GDM1 (cell line): ENCODE measurements around the gene LCE1F.

Experiments
- DNase-seq: peaks from one replicate; lab custom pipeline; 2025; lab: John Stamatoyannopoulos, UW

Gene LCE1F, protein sequence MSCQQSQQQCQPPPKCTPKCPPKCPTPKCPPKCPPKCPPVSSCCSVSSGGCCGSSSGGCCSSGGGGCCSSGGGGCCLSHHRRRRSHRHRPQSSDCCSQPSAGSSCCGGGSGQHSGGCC

DNA sequence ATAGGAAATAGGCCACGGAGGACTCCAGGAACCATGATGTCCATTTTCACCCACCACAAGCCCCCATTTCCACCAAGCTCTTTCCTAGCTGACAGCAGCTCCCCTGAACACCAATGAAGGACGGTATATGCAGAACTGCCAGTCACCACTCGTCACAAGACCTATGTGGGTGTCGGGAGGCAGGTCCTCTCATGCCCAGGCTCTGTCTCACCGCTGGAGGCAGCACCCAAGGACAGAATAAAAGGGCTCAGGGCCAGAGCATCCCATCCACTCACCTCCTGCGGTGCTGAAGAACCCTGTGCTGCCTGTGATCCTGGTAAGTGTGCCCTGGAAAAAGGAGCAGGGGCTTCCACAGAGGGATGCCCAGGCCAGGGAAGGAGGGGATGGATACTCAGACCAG lies at the start of gene LCE1F:
LCE1F (plus strand) TSS at position 266 of the 400 bp plus-strand sequence. CDS start 1,232 bp downstream, outside the sequence.
- DNase-seq = no peak

DNA sequence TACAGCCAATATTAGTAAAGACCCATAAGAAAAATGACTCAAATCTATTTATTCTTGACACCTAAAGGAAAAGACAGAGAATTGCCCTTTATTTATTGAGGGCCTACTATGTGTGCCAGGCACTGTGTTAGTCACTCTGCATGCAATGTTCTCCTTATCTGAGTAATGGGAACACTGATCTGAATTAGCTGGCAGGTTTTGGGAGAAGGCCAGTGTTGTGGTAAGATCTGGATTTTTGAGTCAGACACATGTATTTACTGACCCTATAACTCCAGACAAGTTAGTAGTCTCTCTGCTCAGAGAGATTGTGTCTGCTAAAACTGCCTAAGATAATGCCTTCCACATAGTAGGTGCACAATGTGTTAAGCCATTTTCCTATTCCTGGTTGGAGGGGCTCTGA lies 49.7 kb upstream of the LCE1F start:
- DNase-seq = no peak

DNA sequence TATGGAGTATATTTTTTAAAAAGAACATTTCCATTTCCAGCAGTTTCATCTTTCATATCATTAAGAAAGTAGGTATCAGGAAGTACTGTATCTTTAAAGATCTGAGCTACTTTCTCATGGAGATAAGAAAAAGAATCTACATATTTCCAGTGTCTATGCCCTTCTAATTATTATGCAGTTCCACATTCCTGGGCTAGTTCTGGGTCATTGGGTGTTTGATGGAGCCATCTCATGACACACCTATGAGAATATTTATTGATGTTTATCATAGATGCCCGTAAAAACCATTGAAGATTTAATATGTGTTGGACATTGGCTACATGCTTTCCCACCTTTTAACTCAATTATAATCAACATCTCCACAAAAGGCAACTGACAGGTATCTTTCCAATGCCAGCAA lies 46.0 kb upstream of the LCE1F start:
- no peak for DNase-seq

DNA sequence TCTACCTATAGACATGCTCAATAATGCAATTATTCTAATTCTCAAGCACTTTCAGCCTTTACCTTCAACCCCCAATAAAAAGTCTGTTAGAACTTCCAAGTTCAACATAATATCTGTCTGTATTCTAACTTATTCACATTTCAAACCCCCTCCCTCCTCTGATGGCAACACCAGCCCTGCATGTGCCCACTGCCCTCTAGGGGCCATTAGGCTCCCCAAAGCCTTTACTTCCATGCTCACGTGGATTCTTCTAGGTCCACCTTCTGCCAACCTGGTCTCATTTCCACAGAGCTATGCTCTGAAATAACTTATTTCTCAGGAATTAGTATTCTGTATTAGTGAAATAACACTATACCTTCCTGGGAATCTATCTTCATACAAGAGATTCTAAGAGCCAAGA lies 39.3 kb upstream of the LCE1F start:
- no peak for DNase-seq

DNA sequence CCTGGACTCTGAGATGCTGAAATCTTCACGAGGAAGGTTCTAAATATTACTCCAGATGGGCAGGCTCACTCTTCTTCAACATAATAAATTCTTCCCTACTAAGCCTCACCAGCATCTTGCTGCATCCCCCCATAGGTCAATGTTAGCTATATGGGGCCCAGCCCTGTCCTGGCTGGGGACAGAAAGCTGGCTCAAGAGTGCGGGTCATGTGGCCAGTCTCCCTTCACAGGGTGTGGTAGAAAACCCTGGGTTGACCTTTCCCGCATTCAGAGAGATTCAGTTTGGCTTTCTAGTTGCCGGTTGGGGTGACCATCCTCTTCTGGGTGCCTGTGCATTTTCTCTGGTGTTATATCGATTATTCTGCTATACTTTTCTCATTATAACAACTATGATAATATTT lies 36.9 kb upstream of the LCE1F start:
- DNase-seq = no peak

DNA sequence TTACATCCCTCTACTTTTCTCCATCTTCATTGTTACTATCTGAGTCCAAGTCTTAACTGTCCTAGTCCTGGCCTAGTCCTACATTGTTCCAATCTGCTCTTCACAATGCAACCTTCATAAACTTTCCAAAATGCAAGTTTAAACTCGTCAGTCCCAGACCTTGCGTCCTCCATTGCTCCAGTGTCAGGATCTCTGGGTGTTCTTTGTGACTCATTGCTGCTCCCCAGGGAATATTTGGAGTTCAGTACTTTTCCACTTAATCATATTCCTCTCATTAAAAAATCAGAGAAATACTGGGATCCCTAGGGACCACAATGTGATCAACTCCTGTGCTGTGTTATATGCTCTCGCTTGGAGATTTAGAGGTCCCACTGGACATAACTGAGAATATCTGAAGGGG lies 35.1 kb upstream of the LCE1F start:
- no peak for DNase-seq

DNA sequence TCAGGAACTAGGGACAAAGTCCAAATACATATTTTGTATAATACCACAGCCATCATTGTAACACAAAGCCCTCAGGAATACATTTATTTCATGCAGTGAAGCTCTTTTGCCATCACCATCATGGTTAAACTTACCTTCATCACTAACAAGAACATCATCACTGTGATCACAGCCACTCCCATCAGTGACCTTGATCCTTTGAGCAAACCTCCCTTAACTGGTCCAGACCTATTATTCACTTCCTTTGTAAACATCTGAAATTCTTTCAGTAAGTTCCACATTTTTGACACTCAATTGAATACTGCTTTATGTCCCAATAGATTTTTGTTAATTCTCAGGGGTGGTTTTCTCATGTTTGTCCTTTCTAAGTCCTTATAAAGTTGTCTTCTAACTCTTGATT lies 33.3 kb upstream of the LCE1F start:
- DNase-seq = no peak

DNA sequence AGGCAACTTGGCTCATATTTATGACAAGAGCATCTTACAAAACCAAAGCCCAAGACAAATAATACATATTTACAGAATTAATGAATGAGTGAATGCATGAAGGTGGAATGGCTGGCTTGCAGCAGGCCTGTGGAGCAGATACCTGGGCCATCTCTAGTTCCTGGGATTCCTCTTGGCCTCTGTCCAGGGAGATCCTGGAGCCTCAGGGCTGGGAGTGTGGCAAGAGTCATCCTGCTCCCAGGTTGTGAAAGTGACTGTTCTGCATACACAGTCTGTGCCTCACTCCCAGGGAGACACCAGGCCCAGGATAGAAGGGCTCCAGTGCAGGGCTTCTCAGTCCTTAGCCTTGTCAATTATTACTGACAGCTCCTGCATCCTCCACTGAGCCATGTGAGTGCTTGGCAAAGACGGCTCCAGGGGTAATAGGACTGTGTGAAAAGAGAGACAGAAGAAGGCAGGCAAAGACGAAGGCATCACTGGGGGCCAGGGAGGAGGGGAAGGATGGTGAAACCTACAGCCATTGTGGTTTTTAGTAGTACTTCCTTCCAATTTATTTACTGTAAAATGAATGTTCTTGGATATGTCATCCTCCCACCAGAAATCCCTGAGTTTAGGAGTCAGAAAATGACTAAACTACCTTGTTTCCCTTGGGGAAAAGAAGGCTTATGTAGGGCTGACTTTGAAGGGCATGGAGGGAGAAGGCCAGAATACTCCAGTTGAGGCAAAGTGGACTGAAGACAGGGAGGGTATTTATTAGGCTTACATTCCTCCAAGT lies 31.4 kb upstream of the LCE1F start:
- no peak for DNase-seq

DNA sequence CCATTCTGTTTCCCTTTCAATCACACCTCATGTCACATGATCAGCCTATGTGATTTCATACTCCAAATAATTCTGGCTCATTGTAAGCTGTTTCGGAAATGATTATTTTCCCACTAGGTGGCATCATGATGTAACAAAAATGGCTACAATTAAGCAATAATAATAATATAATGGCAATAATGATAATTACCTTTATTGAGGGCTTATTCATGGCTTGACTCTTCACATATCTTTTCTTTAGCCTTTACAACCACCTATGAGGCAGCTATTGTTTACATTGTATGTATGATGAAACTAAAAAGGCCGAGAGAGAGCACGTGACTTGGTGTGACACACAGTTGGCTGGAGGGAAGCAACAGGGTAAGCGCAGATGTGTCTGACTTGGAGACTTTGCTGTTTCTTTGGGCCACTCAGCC lies 29.6 kb upstream of the LCE1F start:
- no peak for DNase-seq

DNA sequence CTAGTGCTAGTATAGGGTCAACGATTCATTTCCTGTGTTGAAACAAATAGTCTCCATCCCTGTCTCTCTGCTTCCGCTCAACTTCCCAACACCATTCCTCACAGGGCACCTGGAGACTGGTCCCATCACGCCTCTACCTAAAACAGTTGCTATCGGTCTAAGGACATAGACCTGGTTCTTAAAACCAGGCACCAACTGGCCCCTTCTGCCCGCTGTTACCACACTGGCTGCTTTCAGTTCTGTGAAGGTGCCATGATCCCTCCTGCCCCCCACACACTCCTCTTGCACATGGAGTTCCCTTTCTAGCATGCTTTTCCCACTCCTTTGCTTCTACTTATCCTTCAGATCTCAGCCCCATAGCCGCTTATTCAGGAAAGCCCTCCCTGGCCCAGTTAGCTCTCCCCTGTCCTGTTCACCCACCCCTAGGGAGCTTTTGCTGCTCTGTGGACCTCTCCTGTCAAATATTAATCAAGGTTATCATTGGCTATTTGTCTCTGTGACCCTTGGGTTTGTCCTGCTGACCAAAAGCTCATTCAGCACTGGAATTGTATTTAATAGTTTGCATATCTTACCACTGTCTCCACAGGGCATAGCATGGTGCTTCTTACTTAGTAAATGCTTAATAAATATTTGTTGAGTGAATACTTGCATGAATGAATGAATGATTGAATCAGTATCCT lies 29.0 kb upstream of the LCE1F start:
- no peak for DNase-seq

DNA sequence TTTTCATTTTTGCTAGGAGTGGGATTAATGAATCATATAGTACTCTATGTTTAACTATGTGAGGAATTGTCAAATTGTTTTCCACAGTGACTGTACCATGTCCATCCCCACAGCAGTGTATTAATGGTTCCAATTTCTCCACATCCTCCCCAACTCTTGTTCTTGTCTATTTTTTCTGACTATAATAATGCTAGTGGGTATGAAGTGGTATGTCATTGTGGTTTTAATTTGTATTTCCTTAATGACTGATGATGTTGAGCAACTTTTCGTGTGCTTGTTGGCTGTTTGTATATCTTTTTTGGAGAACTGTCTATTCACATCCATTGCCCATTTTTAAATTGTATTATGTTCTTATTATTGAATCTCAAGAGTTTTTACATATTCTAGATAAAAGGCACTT lies 27.1 kb upstream of the LCE1F start:
- no peak for DNase-seq

DNA sequence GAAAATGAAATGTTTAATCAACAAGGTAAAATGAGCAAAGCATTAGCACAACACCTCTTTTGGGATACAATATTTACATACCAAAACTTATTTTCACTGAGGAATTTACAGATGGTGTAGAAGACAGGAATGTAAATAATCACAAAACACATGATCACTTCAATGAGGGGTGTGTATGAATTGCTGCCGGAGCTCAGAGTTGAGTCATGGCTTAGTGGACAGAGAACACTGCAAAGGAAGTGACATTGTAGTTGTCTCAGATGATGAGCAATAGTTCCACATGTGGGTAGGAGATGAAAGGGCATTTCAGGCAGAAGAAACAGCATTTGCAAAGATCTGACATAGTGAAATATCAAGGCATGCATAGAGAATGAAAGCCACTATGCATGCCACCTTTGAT lies 22.7 kb upstream of the LCE1F start:
- DNase-seq = no peak

DNA sequence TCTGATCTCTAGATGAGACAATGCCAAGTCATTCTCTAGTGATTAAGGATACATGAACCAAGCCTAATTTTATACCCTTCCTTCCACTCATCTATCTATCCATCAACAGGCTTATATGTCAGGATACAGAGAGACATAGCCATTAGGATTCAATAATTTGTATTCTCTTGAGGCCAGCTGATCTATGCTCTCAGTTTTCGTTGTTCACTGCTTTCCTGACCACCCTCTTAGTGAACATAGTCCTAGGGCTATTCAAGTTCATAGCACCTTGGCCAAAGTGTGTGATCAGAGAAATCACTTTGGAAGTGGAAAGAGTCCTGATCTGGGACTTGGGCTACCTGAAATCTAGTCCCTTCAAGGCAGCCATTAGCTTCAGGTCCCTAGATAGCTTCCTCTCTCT lies 21.4 kb upstream of the LCE1F start:
- no peak for DNase-seq

DNA sequence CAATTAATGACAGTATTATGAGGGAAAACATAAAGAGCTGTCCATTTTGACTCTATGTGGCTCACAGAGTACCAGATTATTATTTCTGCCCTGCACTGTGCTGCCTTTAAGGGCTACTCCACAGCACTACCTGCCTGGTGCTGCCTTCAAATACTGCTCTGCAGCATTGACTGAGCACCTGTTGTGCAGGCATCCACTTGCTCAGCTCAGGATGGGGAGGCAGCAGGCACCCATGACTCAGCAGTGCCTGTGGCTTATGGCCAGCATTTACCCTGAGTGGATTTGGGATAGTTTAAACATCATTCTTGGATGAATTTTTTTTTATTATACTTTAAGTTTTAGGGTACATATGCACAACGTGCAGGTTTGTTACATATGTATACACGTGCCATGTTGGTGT lies 18.1 kb upstream of the LCE1F start:
- DNase-seq = no peak

DNA sequence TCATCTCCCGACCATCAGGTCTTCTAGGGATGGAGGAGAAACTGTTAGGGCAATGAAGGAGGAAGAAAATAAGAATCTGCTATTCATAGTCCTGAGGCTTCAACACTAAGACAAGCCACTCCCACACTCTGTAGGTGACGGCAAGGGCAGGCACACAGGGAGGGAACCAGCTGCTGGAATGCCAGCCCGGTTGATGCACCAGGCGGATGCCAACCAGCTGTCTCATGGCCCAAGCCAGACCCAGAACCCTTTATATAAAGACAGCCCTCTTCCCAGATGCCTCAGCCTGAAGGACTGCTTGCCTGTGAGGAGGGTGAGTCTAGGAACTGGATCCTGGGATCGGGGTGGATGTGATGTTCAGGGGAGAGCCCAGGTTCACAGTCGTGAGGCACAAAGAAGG lies 17.2 kb upstream of the LCE1F start, which contains the start of gene KPRP:
KPRP (plus strand) TSS at position 279 of the 400 bp plus-strand sequence. CDS start 1,564 bp downstream, outside the sequence.
- DNase-seq = no peak

DNA sequence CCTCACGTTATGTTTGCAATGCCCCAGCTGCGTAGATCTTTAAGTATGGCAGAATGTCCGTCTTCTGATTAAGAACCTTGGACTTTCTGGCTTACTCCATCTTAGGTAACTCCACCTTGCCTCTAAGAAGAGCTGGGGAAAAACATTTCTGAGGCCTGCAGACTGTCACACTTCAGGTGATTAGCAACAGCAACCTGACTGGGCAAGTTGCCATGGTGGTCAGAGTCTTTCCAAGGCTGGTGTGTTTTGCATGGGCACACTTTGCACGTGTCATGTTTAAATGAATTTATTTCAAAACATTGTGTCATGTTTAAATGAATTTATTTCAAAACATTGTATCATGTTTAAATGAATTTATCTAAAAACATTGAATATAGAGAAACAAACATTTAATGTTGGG lies 16.3 kb upstream of the LCE1F start:
- DNase-seq = no peak

DNA sequence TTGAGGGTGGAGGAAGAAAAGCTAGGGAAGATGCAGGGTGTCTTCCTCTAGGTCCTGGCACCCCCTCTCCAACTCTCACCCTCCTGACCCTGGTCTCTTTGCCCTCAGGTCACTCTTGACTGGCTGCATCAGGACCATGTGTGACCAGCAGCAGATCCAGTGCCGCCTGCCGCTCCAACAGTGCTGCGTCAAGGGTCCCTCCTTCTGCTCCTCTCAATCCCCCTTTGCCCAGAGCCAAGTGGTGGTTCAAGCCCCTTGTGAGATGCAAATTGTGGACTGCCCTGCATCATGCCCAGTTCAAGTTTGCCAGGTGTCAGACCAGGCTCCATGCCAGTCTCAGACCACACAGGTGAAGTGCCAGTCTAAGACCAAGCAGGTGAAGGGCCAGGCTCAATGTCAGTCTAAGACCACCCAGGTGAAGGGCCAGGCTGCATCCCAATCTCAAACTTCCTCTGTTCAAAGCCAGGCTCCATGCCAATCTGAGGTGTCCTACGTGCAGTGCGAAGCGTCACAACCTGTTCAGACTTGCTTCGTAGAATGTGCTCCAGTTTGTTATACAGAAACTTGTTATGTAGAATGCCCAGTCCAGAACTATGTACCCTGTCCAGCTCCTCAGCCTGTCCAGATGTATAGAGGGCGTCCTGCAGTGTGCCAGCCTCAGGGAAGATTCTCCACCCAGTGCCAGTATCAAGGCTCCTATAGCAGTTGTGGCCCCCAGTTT lies 15.3 kb upstream of the LCE1F start:
- DNase-seq = no peak

DNA sequence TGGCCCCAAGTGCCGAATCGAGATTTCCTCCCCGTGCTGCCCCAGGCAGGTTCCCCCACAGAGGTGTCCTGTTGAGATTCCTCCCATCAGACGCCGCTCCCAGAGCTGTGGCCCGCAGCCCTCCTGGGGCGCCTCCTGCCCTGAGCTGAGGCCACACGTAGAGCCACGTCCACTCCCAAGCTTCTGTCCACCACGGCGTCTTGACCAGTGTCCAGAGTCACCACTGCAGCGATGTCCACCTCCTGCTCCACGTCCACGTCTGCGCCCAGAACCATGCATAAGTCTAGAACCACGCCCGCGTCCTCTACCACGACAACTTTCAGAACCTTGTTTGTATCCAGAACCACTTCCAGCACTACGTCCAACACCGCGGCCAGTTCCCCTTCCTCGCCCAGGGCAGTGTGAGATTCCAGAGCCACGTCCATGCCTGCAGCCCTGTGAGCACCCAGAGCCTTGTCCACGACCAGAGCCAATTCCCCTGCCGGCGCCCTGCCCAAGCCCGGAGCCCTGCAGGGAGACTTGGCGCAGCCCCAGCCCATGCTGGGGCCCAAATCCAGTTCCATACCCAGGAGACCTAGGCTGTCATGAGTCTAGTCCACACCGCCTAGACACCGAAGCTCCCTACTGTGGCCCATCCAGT lies 14.3 kb upstream of the LCE1F start:
- no peak for DNase-seq

DNA sequence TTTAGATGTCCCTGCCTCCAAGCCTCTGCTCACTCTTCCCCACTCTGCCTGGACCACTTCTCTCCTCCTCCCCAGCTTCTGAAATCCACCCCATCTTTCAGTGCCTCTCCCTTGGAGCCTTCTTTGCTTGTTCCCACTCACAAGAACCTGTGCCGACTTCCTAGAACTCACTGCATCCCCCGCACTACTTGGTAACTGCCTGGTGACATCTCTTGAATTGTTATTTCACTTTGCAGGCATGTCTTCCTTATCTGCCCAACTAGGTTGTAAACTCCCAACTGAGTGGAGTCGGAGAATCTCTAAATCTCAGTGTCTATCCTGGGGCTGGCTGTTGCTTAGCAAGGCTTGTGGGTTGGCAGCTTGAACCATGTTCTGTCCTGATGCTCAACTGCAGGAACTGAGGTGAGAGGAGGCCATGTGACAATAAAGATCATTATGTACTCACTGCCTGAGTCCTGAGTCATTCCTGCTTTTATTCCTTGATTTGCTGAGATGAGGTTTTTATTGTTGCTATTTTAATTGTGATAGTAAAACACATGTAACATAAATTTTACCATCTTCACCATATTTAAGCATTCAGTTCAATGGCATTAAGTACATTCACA lies 13.2 kb upstream of the LCE1F start:
- DNase-seq = no peak

DNA sequence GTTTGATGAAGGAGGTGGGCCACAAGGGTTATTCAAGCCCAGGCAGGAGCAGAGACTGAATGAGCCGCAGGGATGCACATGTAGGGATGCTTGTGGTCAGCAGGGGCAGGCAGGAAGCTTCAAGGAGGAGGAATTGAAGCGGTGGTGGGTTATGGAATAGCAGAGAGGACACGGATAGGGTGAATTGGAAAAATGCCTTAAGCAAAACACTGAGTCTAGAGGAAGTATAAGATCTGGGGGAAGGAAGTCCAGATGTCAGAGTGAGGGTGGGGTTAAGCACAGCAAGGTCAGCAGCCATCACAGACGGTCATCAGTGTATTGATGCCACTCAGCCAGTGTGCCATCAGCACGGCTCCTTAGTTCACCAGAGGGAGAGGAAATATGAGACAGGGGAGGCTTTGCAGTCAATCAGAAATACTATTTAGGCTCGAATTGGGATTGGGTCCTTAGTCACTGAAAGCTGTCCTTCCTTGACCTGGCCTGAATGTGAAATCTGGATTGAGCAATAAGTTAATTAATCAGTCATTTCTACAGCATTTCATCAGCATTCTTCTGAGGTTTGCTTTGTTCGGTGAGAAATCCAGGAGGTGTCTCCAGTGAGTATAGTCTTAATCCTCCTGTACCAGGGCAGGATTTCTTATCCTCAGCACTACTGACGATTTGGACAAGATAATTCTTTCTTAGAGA lies 6.0 kb upstream of the LCE1F start:
- no peak for DNase-seq

DNA sequence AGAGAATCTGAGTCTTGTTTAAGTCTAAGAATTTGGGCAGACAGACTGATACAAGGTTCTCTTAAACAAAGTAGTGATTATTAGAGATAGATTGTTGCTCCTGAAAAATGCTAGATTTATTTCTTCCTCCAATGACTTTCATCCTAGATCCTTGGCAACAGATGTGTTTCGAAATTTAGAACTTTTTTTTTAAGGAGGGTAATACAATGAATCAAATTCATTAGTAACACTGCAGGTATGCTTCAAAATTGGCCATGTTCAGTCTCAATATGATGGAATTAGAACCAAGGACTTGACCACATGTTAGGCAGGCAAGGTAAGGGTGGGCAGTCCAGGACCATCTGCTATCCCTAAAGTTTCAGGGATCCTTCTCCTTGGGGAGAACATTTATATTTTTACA lies 4.5 kb upstream of the LCE1F start:
- no peak for DNase-seq
